GM19351 (cell line): ENCODE measurements around the gene KLRC4.
"Not testable (repeated sequence)": the region's sequence is repeated elsewhere in the genome, so short reads cannot be mapped to it uniquely, and the experiment has no call there.

Experiments
- ATAC-seq: cut with Tn5 transposase; IDR thresholded peaks from one replicate; pipeline ENCODE4 v1.9.1; 2021; ENCODE audit warnings: mild to moderate bottlenecking, moderate library complexity; ENCODE audit not compliant: unreplicated experiment

The KLRC4 gene

DNA sequence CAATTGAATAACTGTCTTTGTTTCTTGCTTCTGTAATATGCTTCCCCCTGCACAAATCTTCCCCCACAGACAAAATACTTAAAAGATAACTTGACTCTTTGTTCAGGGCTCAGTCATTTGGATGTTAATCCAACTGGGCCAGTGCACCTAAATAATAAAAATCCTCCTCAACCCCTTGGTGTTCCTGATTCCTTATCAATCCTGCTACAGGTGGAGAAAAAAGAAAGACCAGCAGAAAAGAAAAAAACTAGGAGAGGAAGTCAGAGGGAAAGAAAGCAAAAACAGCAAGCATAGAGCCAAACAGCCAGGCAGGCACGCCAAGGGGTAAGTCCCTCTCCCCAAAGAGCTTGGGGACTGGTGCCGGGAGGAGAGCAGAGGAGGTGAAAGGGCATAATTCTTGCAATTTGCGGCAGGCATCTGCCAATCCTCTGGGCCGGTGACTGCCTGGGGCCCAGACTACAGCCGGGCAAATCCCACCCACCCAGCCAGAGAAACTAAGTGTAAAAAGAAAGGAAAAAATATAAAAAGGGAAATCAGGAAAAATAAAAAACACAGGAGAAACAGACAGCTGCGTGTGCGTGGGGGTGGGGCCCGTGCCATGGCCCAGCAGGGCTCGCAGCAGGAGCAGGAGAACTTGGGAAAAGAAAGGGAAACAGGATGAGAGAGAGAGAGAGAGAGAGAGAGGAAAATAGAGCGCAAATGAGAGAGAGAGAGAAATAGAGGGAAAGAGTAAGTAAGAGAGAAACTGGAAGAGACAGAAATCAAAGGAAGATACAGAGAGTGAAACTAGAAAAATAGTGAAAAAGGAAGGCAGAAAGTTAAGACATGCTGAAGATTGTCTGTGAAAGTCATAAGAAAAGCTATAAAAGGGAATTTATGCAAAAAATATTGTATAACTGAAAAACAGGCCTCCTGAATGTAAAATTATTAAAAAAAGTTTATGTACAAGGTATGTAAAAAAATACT, 41.1 kb downstream of the KLRC4 start:
- no peak for ATAC-seq

GRCh38 chr12:10367714-10368113, 41.8 kb downstream of the KLRC4 start:
- ATAC-seq = not testable (repeated sequence)

DNA sequence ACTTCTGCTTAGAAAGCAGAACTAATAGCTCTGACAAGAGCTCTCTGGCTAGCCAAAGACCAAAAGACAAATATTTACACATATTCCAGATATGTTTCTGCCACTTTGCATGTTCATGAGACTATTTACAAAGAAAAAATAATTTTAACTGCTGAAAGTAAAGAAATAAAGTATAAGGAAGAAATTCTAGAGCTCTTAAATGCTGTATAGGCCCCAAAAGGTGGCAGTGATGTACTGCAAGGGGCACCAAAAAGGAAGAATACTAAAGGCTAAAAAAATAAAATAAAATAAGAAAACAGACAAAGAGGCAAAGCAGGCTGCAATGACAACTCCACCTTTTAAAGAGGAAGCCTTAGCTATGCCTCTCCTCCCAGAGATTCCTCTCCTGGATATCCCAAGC, 42.7 kb downstream of the KLRC4 start:
- ATAC-seq = no peak

DNA sequence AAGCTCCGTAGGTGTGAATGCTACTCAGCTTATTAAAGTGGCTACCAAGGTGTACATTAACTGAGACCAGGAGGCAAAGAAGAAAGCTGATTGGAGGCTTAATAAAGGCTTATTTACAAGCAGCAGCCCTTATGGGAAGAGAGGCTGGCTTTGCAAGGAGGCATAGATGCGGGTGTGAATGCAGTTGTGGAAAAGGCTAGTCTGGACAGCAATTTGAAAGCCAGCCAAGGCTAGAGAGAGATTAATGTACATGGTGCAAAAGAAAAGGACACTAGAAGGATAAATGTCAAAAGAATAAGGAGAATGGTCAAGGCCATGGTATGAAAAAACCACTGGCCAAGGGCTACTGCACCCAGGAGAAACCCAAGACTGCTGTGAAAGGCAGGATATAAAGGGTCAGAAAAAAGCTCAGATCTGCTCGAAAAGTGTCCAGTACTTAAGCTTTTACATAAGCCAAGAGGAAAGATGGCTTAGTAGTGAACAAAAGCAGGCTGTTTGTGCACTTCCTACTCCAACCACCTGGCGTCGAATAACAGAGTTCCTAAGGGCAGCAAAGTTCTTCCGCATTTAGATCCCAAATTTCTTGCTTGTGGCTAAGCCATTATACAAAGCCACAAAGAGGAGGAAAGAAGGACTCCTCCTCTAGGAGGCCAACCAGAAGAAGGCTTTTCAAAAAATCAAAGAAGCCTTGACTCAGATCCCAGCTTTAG, 43.7 kb downstream of the KLRC4 start:
- ATAC-seq = no peak

- ATAC-seq = peak; percentile 57
These were observed 44.5 kb downstream of the KLRC4 start for GRCh38 chr12:10364815-10365622.

GRCh38 chr12:10363914-10364814, 45.4 kb downstream of the KLRC4 start:
- peak; percentile 91 for ATAC-seq

- ATAC-seq = no peak
These were observed 46.0 kb downstream of the KLRC4 start for GRCh38 chr12:10363658-10363913.

DNA sequence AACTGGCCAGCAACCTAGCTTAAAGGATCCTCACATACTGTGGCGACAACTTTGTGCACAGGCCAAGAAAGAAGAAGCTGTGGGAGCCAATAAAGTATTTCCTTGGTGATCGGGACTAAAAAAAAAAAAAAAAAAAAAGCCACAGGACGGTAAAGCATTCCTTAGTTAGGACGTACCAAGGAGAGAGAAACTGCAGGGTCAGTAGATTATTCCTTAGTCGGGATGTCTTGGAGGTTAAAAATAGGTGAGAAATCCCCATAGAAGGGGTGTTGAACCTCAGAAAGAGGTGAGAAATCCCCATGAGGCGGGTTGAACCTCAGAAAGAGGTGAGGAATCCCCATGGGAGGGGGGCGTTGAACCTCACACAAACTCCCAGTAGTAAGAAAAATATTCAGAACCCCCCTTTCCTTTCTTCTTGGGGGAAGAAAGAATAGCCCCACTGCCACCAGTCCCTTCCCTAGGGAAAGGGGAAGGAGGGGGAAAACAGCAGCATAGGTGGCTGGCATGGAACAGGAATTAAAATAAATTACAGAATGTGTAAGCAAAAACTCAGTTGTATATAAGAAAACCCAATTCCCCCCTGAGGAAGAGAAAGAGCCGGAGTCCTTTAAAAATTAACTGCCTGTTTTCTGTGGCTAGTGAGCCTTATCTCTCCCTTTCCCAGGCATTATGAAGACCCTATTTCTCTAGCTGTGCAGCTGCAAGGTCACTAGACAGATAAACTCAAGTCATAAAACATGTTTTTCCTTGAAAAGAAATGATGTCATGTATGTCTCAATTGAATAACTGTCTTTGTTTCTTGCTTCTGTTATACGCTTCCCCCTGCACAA, 46.5 kb downstream of the KLRC4 start:
- ATAC-seq = no peak

- ATAC-seq = no peak
These were observed 47.2 kb downstream of the KLRC4 start for GRCh38 chr12:10362325-10362724.

GRCh38 chr12:10361622-10362021, 47.9 kb downstream of the KLRC4 start:
- ATAC-seq = no peak

DNA sequence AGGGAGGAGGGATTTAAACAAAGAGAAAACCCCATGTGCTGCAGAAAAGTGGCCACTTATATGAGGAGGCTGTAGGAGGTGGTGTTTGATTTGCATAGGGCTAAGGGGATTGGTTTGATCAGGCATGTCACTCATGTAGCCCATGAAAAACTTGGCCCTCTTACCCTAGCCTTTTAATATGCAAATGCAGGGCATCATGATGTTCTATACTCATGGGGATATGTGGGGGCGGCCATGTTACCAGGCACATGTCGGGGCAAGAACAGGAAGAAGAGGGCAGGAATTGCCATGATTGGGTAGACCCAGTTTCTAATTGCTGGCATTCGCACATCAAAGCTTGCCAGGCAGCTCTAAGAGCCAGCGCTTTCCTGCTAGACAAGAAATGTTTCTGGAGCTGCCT, 48.5 kb downstream of the KLRC4 start:
- no peak for ATAC-seq

GRCh38 chr12:10358969-10359368, 50.6 kb downstream of the KLRC4 start:
- ATAC-seq = no peak

- no peak for ATAC-seq
These were observed 51.4 kb downstream of the KLRC4 start for GRCh38 chr12:10358131-10358530.
